Uterus (tissue), 2 donors: ENCODE results near the gene MATN3.

Source experiments
- POLR2A ChIP-seq, 2 donors: fragments of 450-650 bp; IDR thresholded peaks; one replicate each; pipeline ENCODE4 v1.6.1; 2016; ENCODE audit warnings: antibody characterized with exemption in 2 of 2, mild to moderate bottlenecking in 1 of 2, moderate library complexity in 1 of 2
- TF ChIP-seq, protein P1 (sequence below), 4 experiments: fragments of 200-600 bp in 2 of 4; fragments of 450-650 bp in 2 of 4; sonication (generic) in 2 of 4; IDR thresholded peaks; one replicate each; pipeline ENCODE4 v1.5.1; 2016 to 2019; ENCODE audit warnings: antibody characterized with exemption in 4 of 4, mild to moderate bottlenecking in 2 of 4, moderate library complexity in 1 of 4

DNA sequence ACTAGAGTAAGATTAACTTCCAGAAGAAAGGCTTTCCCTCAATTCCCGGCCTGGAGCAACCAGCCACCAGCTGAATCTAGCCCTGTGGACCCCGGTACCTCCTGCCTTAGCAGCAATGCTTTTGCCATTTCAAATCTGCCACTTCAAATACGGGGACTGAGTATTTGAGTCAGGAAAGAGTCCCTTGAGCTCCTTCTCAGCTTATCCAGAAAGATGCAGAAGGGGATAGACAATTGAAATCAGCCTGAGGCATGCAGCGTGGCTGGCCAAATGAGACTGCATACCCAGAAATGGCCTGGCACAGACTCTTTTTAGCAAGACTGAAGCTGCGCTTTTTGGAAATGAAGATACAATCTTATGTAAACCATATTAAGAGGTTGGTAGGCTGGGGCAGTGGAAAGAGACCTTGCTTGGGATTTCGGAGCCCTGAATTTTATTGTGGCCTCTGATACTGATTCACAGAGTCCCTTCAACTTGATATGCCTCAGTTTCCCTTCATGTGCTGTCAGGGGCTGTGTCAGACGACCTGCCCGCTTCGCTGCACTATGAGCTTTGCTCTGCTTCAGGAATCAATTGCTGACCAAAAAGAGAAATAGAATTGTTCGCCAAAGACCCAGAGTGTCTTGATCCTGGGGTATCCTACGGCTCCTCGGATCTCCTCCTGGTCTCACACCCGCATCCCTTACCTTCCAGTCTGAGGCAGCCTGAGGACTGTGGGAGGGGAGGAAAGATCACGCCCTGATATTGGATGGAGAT lies 1.0 kb downstream of the MATN3 start:
- TF ChIP-seq, protein P1, sequence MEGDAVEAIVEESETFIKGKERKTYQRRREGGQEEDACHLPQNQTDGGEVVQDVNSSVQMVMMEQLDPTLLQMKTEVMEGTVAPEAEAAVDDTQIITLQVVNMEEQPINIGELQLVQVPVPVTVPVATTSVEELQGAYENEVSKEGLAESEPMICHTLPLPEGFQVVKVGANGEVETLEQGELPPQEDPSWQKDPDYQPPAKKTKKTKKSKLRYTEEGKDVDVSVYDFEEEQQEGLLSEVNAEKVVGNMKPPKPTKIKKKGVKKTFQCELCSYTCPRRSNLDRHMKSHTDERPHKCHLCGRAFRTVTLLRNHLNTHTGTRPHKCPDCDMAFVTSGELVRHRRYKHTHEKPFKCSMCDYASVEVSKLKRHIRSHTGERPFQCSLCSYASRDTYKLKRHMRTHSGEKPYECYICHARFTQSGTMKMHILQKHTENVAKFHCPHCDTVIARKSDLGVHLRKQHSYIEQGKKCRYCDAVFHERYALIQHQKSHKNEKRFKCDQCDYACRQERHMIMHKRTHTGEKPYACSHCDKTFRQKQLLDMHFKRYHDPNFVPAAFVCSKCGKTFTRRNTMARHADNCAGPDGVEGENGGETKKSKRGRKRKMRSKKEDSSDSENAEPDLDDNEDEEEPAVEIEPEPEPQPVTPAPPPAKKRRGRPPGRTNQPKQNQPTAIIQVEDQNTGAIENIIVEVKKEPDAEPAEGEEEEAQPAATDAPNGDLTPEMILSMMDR (IDR thresholded peaks at IDR 0.05) = no peak
- no peak for TF ChIP-seq POLR2A (IDR thresholded peaks at IDR 0.05)
